ENCODE data around the gene CEP19.
A peak's percentile ranks its signal among the peaks of the same experiment; 100 is the strongest.
"Not testable (repeated sequence)": the region's sequence is repeated elsewhere in the genome, so short reads cannot be mapped to it uniquely, and the experiment has no call there.

CEP19 gene

GRCh38 chr3:196736670-196737374 is 24.8 kb upstream of the CEP19 start:
- H3K9me3 ChIP-seq = no peaks in the 10 kb centered on the region
- DNase-seq = no peak
- no peaks in the 10 kb centered on the region for H3K27me3 ChIP-seq
- no peaks in the 10 kb centered on the region for H3K4me1 ChIP-seq
- no peak for TF ChIP-seq CTCF (IDR thresholded peaks at IDR 0.05; ENCODE audit: low read depth, low read length)
- no peak overlapping the region for H3K4me3 ChIP-seq (ENCODE audit: low read depth, low read length)
- no peaks in the 10 kb centered on the region; the same call in 1 of the 2 replicates for H3K36me3 ChIP-seq

- Histone ChIP-seq H3K9me3 (no peaks in the 10 kb centered on the region), H3K4me3 (ENCODE audit: low read depth, low read length) (no peak overlapping the region), H3K27me3 (no peaks in the 10 kb centered on the region), H3K36me3 (peaks cover 4% of the 10 kb centered on the region), H3K4me1 (no peaks in the 10 kb centered on the region)
- no peak for DNase-seq
- no peak for TF ChIP-seq CTCF (IDR thresholded peaks at IDR 0.05; ENCODE audit: low read depth, low read length)
These were observed 23.7 kb upstream of the CEP19 start for GRCh38 chr3:196735751-196736150.

- no peak overlapping the region for H3K4me3 ChIP-seq (ENCODE audit: low read depth, low read length)
- H3K9me3 ChIP-seq = no peaks in the 10 kb centered on the region
- no peak for DNase-seq
- no peaks in the 10 kb centered on the region for H3K4me1 ChIP-seq
- H3K27me3 ChIP-seq = no peaks in the 10 kb centered on the region
- H3K36me3 ChIP-seq = peaks cover 21% of the 10 kb centered on the region
- no peak for TF ChIP-seq CTCF (IDR thresholded peaks at IDR 0.05; ENCODE audit: low read depth, low read length)
These were observed 15.0 kb upstream of the CEP19 start for GRCh38 chr3:196726788-196727675.

GRCh38 chr3:196721097-196721496 is 9.0 kb upstream of the CEP19 start:
- Histone ChIP-seq H3K27me3 (no peaks in the 10 kb centered on the region), H3K36me3 (peaks cover 12% of the 10 kb centered on the region), H3K9me3 (no peaks in the 10 kb centered on the region), H3K4me3 (ENCODE audit: low read depth, low read length) (no peak overlapping the region), H3K4me1 (no peaks in the 10 kb centered on the region)
- no peak for DNase-seq
- no peak for TF ChIP-seq CTCF (IDR thresholded peaks at IDR 0.05; ENCODE audit: low read depth, low read length)

GRCh38 chr3:196717162-196717561 is 5.1 kb upstream of the CEP19 start:
- DNase-seq, H3K36me3 ChIP-seq: not testable (repeated sequence)

GRCh38 chr3:196712514-196713413 is 714 bp upstream of the CEP19 start:
- no peak for DNase-seq
- Histone ChIP-seq H3K4me1 (no peaks in the 10 kb centered on the region), H3K9me3 (no peaks in the 10 kb centered on the region), H3K36me3 (no peaks in the 10 kb centered on the region; the same call in 1 of the 2 replicates), H3K27me3 (no peaks in the 10 kb centered on the region), H3K4me3 (ENCODE audit: low read depth, low read length) (peak overlapping the region; percentile 79)
- no peak for TF ChIP-seq CTCF (IDR thresholded peaks at IDR 0.05; ENCODE audit: low read depth, low read length)

More at GRCh38 chr3:196717162-196717561, 5.1 kb upstream of the CEP19 start:
- H3K9me3 ChIP-seq; H3K4me1 ChIP-seq; H3K4me3 ChIP-seq (ENCODE audit: low read depth, low read length); H3K27me3 ChIP-seq: not testable (repeated sequence)

Measured in BE2C (cell line).